Transverse colon (tissue), 4 donors: ENCODE measurements around the gene SLC4A7.

Source experiments
- CTCF ChIP-seq, 5 experiments: fragments of 200-600 bp in 3 of 5; fragments of 450-650 bp in 2 of 5; sonication (generic) in 3 of 5; IDR thresholded peaks; 1 replicate in 2 of 5; 2 replicates in 3 of 5; pipeline ENCODE4 v1.5.1; 2016 to 2017; ENCODE audit warnings: antibody characterized with exemption in 5 of 5, inconsistent platforms in 3 of 5, mild to moderate bottlenecking in 2 of 5, moderate library complexity in 1 of 5
- EP300 ChIP-seq: sonication (generic); formaldehyde crosslinking; IDR thresholded peaks from one replicate; pipeline ENCODE4 v1.6.1; 2017; ENCODE audit warnings: antibody characterized with exemption, low read depth
- POLR2A ChIP-seq: fragments of 450-650 bp; IDR thresholded peaks from one replicate; pipeline ENCODE4 v1.6.1; 2016; ENCODE audit warnings: antibody characterized with exemption, mild to moderate bottlenecking, moderate library complexity
- POLR2AphosphoS5 ChIP-seq, 3 donors: sonication (generic); formaldehyde crosslinking; IDR thresholded peaks; one replicate each; pipeline ENCODE4 v1.6.1; 2016; ENCODE audit warnings: antibody characterized with exemption in 3 of 3

GRCh38 chr3:27354588-27355203 lies 129.5 kb downstream of the SLC4A7 start:
- TF ChIP-seq CTCF (IDR thresholded peaks at IDR 0.05) (no peak), POLR2AphosphoS5 (IDR thresholded peaks at IDR 0.05) (no peak), POLR2A (no peak), EP300 (no peak)
